Liver (tissue), 9 donors: ENCODE results near the gene KRTAP10-8. TPM values are rescaled to one million over a fixed set of nuclear protein-coding genes. Genes with fewer than 3 reads are reported as not detected.

ENCODE experiments used
- DNase-seq: peaks from one replicate; pipeline ENCODE4 v3.0.0-alpha.2; 2017; ENCODE audit warnings: low spot score
- H3K27ac ChIP-seq, 2 donors: one replicate each; pipeline ENCODE4 v1.7.0; 2013; ENCODE audit warnings: inconsistent platforms in 2 of 2, low read length in 2 of 2, control low read depth in 1 of 2, low read depth in 1 of 2, mild to moderate bottlenecking in 1 of 2
- H3K27me3 ChIP-seq, 4 donors: one replicate each; pipeline versions ENCODE4 v1.6.1 to v1.7.0; 2013; ENCODE audit warnings: low read length in 3 of 4, inconsistent platforms in 1 of 4, mild to moderate bottlenecking in 1 of 4, moderate library complexity in 1 of 4; ENCODE audit not compliant: control insufficient read depth in 4 of 4, insufficient read depth in 4 of 4
- H3K36me3 ChIP-seq, 4 donors: one replicate each; pipeline versions ENCODE4 v1.6.1 to v1.7.0; 2013; ENCODE audit warnings: low read length in 3 of 4, mild to moderate bottlenecking in 3 of 4, low read depth in 1 of 4, moderate library complexity in 1 of 4; ENCODE audit not compliant: control insufficient read depth in 4 of 4, insufficient read depth in 3 of 4
- H3K4me1 ChIP-seq, 4 donors: one replicate each; pipeline versions ENCODE4 v1.6.1 to v1.7.0; 2013; ENCODE audit warnings: low read length in 3 of 4, mild to moderate bottlenecking in 3 of 4, moderate library complexity in 1 of 4; ENCODE audit not compliant: control insufficient read depth in 4 of 4, insufficient read depth in 4 of 4
- H3K4me3 ChIP-seq, 3 donors: one replicate each; pipeline versions ENCODE4 v1.6.1 to v1.7.0; 2013; ENCODE audit warnings: low read length in 3 of 3, control low read depth in 1 of 3, low read depth in 1 of 3, mild to moderate bottlenecking in 1 of 3
- H3K9ac ChIP-seq, 2 donors: one replicate each; pipeline ENCODE4 v1.7.0; 2013; ENCODE audit warnings: low read length in 2 of 2, mild to moderate bottlenecking in 2 of 2, moderate library complexity in 2 of 2, control low read depth in 1 of 2, low read depth in 1 of 2
- H3K9me3 ChIP-seq, 4 donors: one replicate each; pipeline versions ENCODE4 v1.6.1 to v1.7.0; 2013; ENCODE audit warnings: low read length in 3 of 4; ENCODE audit not compliant: control insufficient read depth in 4 of 4
- EGR1 ChIP-seq, 2 donors: IDR thresholded peaks; 2 replicates each; pipeline ENCODE4 v1.6.1; 2016 to 2018; ENCODE audit warnings: antibody characterized with exemption in 2 of 2, low read depth in 2 of 2
- FOXA2 ChIP-seq: IDR thresholded peaks from 2 replicates; pipeline ENCODE4 v1.6.1; 2016; ENCODE audit warnings: antibody characterized with exemption
- HNF4G ChIP-seq: IDR thresholded peaks from 2 replicates; pipeline ENCODE4 v1.6.1; 2016; ENCODE audit warnings: antibody characterized with exemption
- JUND ChIP-seq, 2 donors: IDR thresholded peaks; 2 replicates each; pipeline ENCODE4 v1.6.1; 2016; ENCODE audit warnings: antibody characterized with exemption in 2 of 2
- RXRA ChIP-seq, 2 donors: IDR thresholded peaks; 2 replicates each; pipeline ENCODE4 v1.6.1; 2017 to 2018; ENCODE audit warnings: antibody characterized with exemption in 2 of 2, mild to moderate bottlenecking in 1 of 2
- YY1 ChIP-seq: IDR thresholded peaks from 2 replicates; pipeline ENCODE4 v1.6.1; 2016; ENCODE audit warnings: antibody characterized with exemption, mild to moderate bottlenecking
- WGBS: extraction: QIAGEN DNeasy Blood & Tissue Kit; methylation state at CpG from one replicate; pipeline ENCODE4 v1.1.7; 2013; 5-methylcytosine and 5-hydroxymethylcytosine counted together
- polyA plus RNA-seq, 2 donors: library from polyadenylated mRNA; stranded (reverse) in 1 of 2; unstranded in 1 of 2; fragments of 200-250 nt in 1 of 2; fragments of >200 nt in 1 of 2; fragmentation: Nextera tagmentation in 1 of 2; extraction: Ambion mirVana in 1 of 2; gene quantifications; one replicate each; pipeline versions ENCODE4 v1.2.1 to v1.2.3, GENCODE V29; 2013 to 2015
- total RNA-seq, 2 donors: library from RNA; depleted of rRNA; stranded (reverse); fragments of >200 nt; gene quantifications; one replicate each; pipeline ENCODE4 v1.2.3, GENCODE V29; 2014
- TF ChIP-seq, protein P1 (sequence below): IDR thresholded peaks from 2 replicates; pipeline ENCODE4 v1.6.1; 2016; ENCODE audit warnings: antibody characterized with exemption
- TF ChIP-seq, protein P2 (sequence below): IDR thresholded peaks from 2 replicates; pipeline ENCODE4 v1.6.1; 2016; ENCODE audit warnings: antibody characterized with exemption, mild to moderate bottlenecking
- TF ChIP-seq, protein P3 (sequence below): fragments of 150-350 bp; IDR thresholded peaks from 2 replicates; pipeline ENCODE4 v1.5.1; 2017; ENCODE audit warnings: improper control_type of control experiment, low read depth, low read length; ENCODE audit not compliant: missing input control
- donor health status: healthy.
- donor health status: healthy.
- donor health status: healthy.
- donor health status: healthy.
- donor health status: healthy.

KRTAP10-8 gene
- total and polyA plus RNA-seq, 4 donors: not detected

DNA sequence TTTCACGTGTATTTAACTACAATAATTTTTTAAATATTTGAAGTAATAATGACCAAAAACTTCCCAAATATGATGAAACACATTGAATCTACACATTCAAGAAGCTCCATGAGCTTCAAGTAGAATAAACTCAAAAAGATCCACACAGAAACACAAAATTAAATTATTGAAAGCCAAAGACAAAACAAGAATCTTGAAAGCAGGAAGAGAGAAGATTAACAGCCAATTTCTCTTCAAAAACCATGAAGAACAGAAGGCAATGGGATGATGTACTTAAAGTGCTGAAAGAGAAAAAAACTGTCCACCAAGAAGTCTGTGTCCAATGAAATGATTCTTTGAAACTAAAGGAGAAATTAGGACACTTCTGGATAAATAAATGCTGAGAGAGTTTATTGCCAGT is 20.2 kb downstream of the KRTAP10-8 start:
- Histone ChIP-seq H3K27ac (no peak overlapping the region), H3K27me3 (peaks cover 0 to 3% (median 0%) of the 10 kb centered on the region in 4 donors), H3K4me1 (no peaks in the 10 kb centered on the region), H3K9ac (no peak overlapping the region), H3K4me3 (no peak overlapping the region), H3K36me3 (no peaks in the 10 kb centered on the region), H3K9me3 (peaks cover 0 to 12% (median 5%) of the 10 kb centered on the region in 4 donors)
- 87% methylated on average over 1 of the region's 1 CpG for WGBS
- no peak for TF ChIP-seq HNF4G
- TF ChIP-seq, protein P1, sequence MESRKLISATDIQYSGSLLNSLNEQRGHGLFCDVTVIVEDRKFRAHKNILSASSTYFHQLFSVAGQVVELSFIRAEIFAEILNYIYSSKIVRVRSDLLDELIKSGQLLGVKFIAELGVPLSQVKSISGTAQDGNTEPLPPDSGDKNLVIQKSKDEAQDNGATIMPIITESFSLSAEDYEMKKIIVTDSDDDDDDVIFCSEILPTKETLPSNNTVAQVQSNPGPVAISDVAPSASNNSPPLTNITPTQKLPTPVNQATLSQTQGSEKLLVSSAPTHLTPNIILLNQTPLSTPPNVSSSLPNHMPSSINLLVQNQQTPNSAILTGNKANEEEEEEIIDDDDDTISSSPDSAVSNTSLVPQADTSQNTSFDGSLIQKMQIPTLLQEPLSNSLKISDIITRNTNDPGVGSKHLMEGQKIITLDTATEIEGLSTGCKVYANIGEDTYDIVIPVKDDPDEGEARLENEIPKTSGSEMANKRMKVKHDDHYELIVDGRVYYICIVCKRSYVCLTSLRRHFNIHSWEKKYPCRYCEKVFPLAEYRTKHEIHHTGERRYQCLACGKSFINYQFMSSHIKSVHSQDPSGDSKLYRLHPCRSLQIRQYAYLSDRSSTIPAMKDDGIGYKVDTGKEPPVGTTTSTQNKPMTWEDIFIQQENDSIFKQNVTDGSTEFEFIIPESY: no peak
- no peak for DNase-seq

DNA sequence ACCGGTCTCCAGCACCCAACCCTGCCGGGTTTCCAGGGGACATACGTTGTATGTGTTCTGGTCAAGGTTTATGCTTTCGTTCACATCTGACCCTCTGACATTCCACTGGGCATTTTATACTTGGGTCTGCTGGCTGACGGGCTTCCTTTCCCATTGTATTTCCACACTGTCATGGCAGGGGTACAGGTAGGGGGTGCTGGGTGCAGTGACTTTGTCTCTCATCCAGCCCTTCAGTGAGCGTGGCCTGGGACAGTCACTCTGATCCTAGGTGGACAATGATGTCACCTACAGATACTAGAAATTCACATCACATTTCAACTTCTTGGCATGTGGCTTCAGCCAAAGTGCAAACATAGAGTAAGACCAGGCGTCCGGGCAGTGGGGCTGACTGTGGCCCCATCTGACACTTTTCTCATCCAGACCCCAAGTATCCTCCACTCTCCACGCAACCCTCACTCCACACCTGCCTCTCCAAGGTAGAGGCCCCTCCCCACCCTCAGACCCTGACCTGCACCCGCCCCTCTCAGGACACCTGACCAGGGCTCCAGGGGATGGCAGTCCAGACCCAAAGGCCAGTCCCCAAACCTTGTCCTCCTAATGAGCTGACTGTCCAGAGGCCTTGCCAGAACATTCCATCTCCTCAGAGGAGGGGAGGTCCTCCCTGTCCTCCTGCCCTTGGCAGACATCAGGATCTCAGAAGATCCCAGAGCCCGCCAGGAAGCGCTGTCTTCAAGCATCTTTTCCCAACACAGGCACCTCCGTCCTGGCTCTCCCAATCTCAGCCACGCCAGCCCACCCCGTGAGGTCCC is 24.5 kb downstream of the KRTAP10-8 start:
- Histone ChIP-seq H3K9ac (no peak overlapping the region), H3K4me3 (no peak overlapping the region), H3K9me3 (peaks cover 0 to 9% (median 3%) of the 10 kb centered on the region in 4 donors), H3K27ac (no peak overlapping the region), H3K4me1 (no peaks in the 10 kb centered on the region), H3K36me3 (no peaks in the 10 kb centered on the region), H3K27me3 (peaks cover 0 to 3% (median 0%) of the 10 kb centered on the region in 4 donors)
- no peak for TF ChIP-seq EGR1 (IDR thresholded peaks at IDR 0.05; ENCODE audit: low read depth in 2 of 2)
- no peak for TF ChIP-seq YY1
- no peak for TF ChIP-seq FOXA2
- TF ChIP-seq, protein P2, sequence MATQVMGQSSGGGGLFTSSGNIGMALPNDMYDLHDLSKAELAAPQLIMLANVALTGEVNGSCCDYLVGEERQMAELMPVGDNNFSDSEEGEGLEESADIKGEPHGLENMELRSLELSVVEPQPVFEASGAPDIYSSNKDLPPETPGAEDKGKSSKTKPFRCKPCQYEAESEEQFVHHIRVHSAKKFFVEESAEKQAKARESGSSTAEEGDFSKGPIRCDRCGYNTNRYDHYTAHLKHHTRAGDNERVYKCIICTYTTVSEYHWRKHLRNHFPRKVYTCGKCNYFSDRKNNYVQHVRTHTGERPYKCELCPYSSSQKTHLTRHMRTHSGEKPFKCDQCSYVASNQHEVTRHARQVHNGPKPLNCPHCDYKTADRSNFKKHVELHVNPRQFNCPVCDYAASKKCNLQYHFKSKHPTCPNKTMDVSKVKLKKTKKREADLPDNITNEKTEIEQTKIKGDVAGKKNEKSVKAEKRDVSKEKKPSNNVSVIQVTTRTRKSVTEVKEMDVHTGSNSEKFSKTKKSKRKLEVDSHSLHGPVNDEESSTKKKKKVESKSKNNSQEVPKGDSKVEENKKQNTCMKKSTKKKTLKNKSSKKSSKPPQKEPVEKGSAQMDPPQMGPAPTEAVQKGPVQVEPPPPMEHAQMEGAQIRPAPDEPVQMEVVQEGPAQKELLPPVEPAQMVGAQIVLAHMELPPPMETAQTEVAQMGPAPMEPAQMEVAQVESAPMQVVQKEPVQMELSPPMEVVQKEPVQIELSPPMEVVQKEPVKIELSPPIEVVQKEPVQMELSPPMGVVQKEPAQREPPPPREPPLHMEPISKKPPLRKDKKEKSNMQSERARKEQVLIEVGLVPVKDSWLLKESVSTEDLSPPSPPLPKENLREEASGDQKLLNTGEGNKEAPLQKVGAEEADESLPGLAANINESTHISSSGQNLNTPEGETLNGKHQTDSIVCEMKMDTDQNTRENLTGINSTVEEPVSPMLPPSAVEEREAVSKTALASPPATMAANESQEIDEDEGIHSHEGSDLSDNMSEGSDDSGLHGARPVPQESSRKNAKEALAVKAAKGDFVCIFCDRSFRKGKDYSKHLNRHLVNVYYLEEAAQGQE: no peak
- no peak for TF ChIP-seq JUND (IDR thresholded peaks at IDR 0.05)
- TF ChIP-seq RXRA (IDR thresholded peaks at IDR 0.05): no peak
- TF ChIP-seq, protein P3, sequence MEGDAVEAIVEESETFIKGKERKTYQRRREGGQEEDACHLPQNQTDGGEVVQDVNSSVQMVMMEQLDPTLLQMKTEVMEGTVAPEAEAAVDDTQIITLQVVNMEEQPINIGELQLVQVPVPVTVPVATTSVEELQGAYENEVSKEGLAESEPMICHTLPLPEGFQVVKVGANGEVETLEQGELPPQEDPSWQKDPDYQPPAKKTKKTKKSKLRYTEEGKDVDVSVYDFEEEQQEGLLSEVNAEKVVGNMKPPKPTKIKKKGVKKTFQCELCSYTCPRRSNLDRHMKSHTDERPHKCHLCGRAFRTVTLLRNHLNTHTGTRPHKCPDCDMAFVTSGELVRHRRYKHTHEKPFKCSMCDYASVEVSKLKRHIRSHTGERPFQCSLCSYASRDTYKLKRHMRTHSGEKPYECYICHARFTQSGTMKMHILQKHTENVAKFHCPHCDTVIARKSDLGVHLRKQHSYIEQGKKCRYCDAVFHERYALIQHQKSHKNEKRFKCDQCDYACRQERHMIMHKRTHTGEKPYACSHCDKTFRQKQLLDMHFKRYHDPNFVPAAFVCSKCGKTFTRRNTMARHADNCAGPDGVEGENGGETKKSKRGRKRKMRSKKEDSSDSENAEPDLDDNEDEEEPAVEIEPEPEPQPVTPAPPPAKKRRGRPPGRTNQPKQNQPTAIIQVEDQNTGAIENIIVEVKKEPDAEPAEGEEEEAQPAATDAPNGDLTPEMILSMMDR: no peak
- DNase-seq: no peak
- WGBS: 80% methylated on average over 15 of the region's 15 CpGs
